ENCODE results near the gene ZNF236. TPM values are rescaled to one million over a fixed set of nuclear protein-coding genes. Genes with fewer than 3 reads are reported as not detected.

The ZNF236 gene
- total RNA-seq, 1 donor from 2014 or later, result 31.0 TPM

DNA sequence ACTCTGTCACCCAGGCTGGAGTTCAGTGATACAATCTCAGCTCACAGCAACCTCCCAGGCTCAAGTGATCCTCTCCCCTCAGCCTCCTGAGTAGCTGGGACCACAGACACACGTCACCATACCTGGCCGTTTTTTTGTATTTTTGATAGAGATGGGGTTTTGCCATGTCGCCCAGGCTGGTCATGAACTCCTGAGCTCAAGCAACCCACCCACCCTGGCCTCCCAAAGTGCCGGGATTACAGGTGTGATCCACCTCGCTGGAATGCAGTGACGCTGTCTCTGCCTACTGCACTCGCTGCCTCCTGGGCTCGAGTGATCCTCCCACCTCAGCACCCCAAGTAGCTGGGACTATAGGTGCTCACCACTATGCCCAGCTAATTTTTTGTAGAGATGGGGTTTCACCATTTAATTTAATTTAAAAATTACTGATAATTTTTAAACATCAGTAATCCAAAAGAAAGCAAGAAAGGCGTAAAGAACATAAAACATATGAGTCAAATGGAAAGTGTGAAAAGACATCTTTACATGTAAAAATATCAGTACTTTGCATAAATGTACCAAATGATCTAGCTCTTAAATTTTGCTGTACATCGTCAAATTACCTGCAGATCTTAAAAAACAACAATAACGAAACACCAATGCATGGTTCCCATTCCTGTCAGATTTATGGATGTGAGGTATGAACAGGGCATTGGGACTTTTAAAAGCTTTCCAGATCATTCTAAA lies 2.8 kb upstream of the ZNF236 start:
- no peak for FAIRE-seq
- DNase-seq (ENCODE audit: low spot score in 2 of 2), result no peak

DNA sequence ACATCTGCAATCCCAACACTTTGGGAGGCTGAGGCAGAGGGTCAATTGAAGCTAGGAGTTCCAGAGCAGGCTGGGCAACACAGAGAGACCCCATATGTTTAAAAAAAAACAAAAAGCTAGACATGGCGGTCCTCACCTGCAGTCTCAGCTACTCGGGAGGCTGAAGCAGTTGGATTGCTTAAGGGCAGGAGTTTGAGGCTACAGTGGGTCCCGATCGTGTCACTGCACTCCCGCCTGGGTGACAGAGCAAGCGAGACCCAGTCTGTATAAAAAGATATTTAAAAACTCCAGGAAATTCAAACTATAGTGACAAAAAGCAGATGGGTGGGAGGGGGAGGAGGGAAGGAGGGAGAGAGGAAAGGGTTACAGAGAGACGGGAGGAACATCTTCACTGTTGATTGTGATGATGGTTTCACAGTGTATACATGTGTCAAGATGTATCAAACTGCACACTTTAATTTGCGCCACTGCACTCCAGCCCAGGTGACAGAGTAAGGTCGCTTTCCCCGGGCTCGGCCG lies 942 bp upstream of the ZNF236 start:
- FAIRE-seq, result no peak
- no peak for DNase-seq (ENCODE audit: low spot score in 2 of 2)

DNA sequence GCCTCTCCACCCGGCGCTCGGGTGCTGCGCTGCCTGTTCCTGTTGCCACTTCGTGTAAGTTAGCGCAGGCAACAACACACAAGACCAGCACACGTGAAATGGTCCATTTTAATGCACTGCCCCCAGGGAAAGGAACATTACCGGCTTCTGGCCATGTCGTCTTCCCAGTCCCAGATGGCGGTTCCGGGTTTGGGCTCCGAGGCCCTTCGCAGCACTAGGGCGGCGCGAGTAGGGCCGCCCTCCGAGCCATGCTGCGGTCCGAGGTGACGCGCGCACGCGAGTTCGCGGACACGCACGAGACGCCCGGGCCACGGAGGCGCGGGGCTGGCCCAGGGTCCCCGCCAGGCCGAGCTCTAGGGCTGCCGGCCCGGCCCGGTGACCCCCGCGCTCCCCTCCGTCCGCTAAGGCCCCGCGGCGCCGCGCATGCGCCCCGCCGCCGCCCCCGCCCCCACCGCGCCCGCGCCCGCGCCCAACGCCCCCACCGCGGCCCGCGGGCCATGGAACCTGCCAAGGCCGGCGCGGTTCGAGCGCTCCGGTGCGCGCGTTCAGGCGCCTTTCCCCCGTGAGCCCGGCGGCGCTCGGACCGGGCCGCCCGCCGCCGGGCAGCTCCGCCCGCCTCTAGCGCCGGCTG lies 367 bp upstream of the ZNF236 start:
- no peak for FAIRE-seq

DNA sequence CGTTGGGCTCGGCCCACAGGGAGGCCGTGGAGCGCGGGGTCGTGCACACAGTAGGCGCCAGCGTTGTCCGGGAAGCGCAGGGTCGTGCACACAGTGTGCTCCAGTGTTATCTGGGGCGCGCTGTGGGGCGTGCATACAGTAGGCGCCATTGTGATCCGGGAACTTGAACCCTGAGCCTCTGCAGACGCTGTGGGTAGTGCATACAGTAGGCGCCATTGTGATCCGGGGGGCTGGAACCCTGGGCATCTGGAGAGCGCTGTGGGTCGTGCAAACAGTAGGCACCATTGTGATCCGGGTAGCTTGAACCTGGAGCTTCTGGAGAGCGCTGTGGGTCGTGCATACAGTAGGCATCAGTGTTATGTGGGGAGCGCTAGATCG lies 793 bp downstream of the ZNF236 start:
- DNase-seq (ENCODE audit: low spot score in 2 of 2) (peak in 1 of 2 donors; percentile 38), FAIRE-seq (no peak)

More for the DNA sequence above, 367 bp upstream of the ZNF236 start:
- peak; percentile 83 to 92 for DNase-seq (ENCODE audit: low spot score in 2 of 2)

DNA sequence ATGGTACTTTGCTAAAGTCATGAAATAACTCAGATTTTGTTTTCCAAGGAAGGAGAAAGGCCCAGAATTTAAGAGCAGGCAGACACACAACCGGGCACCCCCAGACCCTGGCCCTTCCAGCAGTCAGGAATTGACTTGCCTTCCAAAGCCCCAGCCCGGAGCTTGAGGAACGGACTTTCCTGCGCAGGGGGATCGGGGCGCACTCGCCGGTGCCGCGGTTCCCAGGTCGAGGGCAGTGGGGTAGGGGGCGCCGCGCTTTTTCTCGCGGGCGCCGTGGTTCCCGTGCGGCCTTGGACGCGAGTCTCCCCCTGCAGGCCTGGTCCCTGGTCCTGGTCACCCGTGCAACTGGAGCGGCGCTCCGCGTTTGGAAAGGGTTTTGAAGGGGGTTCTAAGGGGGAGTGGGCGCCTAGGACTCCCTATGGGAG lies 1.2 kb downstream of the ZNF236 start:
- DNase-seq (ENCODE audit: low spot score in 2 of 2), result peak in 1 of 2 donors; percentile 41
- FAIRE-seq, result no peak

DNA sequence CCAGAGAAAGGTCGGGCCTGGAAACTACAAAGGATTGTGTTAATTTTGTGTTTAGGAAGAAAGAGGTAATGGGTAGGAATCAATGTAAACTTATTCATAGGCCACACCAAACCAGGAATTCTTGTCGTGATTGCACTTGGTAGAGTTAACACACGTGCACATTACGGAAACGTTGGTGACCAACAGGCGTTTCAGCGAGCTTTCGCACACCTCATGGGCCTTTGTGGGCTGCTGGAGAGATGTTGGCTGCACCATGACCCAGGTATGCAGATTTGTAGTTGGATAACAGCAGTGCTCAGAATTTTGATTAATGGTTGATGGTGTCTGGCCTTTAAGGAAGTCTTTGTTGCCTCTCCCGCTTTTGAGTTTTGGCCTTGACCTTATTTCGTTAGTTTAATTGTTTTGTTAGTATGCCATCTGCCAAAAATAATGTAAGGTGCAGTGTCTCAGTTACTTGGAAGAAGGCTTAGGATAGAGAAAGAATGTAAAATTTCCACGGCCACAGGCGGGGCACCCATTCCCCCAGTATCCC lies 1.9 kb downstream of the ZNF236 start:
- no peak for DNase-seq (ENCODE audit: low spot score in 2 of 2)
- no peak for FAIRE-seq

- DNase-seq (ENCODE audit: low spot score in 2 of 2), result no peak
- FAIRE-seq, result no peak
These were observed 2.4 kb downstream of the ZNF236 start for GRCh38 chr18:76824754-76825153.

DNA sequence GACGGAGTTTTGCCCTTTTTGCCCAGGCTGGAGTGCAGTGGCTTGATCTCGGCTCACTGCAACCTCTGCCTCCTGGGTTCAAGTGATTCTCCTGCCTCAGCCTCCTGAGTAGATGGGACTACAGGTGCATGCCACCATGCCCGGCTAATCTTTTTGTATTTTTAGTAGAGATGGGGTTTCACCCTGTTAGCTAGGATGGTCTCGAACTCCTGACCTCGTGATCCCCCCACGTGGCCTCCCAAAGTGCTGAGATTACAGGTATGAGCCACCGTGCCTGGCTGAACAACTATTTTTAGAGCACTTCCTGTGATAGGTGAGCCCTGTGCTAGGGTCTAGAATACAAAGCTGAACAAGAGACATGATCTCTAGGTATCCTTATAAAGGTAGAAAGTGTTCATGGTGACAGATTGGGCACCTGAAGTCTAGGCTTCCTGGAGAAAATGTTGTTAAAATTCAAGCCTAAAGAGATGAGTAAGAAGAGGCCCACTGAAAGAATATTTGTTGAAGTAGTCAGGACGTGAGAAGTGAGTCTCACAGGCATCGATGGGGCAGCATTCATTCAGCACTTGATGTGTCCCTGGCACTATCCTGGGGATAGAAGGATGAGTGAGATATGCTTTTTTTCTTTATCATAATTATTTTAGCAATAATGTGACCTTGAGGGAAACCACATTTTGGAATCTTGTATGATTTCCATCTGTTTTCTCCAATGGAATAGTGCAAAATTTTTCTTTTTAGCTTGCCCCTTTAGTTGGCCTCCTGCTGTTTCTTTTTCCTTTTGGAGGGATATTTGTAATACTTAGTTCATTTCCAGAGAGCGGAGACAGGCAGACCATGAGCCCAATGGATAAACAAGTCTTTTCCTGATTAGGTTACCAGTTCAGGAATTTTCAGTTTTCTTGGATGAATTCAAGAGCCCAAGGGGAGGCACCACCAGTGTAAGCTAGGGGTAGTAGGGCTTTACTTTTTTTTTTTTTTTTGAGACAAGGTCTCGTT lies 5.1 kb downstream of the ZNF236 start:
- DNase-seq (ENCODE audit: low spot score in 2 of 2), result no peak
- FAIRE-seq, result no peak

DNA sequence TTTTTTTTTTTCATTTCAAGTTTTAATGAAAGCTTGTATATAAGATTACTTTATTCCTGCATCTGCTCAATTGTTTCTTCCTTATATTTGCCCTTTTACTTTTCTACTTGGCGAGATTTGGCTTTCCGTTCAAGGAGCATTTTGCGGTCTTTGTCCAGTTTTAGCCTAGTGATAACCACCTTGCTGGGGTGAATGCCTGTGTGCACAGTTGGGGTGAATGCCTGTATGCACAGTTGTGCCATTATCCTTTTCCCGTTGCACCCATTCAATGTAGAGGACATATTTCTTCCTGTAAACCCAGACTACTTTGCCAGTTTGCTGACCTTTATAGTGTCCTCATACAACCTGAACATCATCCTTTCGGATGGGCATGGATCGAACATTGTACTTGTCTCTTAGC lies 12.0 kb downstream of the ZNF236 start:
- DNase-seq (ENCODE audit: low spot score in 2 of 2), result no peak
- no peak for FAIRE-seq

GRCh38 chr18:76835380-76835779 lies 13.0 kb downstream of the ZNF236 start:
- FAIRE-seq (no peak), DNase-seq (ENCODE audit: low spot score in 2 of 2) (no peak)

GRCh38 chr18:76837071-76837470 lies 14.7 kb downstream of the ZNF236 start:
- FAIRE-seq, result peak; percentile 44
- DNase-seq (ENCODE audit: low spot score in 2 of 2), result no peak

GRCh38 chr18:76838182-76838581 lies 15.8 kb downstream of the ZNF236 start:
- no peak for FAIRE-seq
- no peak for DNase-seq (ENCODE audit: low spot score in 2 of 2)

GRCh38 chr18:76839086-76839794 lies 16.9 kb downstream of the ZNF236 start:
- FAIRE-seq (no peak), DNase-seq (ENCODE audit: low spot score in 2 of 2) (no peak)

DNA sequence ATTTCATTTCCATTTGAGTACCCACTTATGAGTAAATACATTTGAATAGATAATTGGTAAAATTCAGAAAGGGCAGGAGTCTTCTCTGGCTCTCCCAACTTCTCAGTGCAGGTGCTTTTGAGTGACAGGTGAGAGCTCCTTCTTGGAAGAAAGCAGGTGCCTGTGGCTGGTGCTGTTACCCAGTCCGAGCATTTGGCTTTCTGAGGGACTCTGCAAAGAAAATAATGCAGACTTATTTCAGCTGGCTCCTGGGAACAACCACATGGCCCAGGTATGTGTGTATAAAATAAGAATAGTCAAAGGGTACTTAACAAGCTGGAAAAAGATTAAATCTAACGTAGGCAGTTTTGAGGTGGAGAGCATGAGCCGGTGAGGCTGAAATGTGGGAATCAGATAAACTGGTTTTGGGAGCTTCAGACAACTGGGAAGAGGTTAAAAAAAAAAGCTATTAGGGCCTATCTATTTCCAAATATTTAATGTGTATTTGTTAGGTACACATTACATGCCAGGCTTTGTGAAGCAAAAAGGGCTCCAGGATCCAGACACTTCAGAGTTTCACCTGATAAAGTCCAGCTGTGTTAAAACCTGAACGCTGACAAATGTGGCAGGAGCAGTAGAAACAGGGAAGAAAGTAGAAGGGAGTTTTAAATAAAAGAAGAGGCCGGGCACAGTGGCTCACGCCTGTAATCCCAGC lies 20.6 kb downstream of the ZNF236 start:
- no peak for FAIRE-seq
- DNase-seq (ENCODE audit: low spot score in 2 of 2), result no peak

- no peak for FAIRE-seq
- no peak for DNase-seq (ENCODE audit: low spot score in 2 of 2)
These were observed 21.8 kb downstream of the ZNF236 start for GRCh38 chr18:76844144-76844543.

- FAIRE-seq (no peak), DNase-seq (ENCODE audit: low spot score in 2 of 2) (no peak)
These were observed 22.6 kb downstream of the ZNF236 start for GRCh38 chr18:76844742-76845477.

DNA sequence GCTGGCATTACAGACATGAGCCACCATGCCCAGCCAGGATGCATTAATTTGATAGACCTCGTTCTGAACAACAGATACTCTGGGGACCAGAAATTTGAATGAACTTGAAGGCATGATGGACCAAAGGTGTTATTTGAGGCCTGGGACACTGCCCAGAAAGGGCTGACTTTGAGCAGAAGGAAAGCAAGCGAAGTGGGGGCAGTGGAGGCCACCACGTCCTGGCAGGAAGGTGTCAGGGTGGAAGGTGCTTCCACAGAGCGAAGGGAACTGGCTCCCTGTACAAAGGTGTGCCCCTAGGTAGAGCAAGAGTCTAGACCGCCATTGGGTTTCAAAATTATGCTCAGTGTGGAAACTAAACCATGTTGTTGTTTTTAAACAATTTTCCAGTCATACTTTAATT lies 23.9 kb downstream of the ZNF236 start:
- FAIRE-seq (no peak), DNase-seq (ENCODE audit: low spot score in 2 of 2) (no peak)

DNA sequence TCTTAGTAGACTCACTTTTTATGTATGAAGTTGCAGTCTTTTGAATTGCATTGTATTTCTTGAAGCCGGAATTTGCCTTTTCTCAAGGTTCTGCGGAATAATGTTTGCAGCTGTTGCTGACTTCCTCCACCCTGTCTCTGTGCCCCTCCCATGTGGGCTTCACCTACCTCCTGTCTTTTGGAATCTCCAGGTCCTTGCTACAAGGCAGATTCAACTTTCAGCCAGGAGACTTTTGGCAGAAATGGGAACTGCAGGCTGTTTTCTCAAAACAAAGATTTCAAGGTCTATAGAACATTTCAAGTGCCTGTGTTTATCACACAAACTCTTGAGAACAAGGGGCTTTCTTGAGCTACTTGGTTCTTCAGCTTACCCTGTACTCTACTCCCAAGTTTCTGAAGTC lies 25.6 kb downstream of the ZNF236 start:
- DNase-seq (ENCODE audit: low spot score in 2 of 2) (no peak), FAIRE-seq (no peak)

GRCh38 chr18:76850112-76850511 lies 27.8 kb downstream of the ZNF236 start:
- no peak for FAIRE-seq
- no peak for DNase-seq (ENCODE audit: low spot score in 2 of 2)
